NT2/D1 (cell line): Measurements from ENCODE around the gene FAM118B.

Experiments used
- SUZ12 ChIP-seq: IDR thresholded peaks from 2 replicates; pipeline ENCODE4 v1.6.1; 2011; ENCODE audit not compliant: insufficient read length, insufficient read depth; ENCODE audit errors: extremely low read depth
- YY1 ChIP-seq: IDR thresholded peaks from 2 replicates; pipeline ENCODE4 v1.6.1; 2011; ENCODE audit not compliant: insufficient read length, insufficient read depth
- ZNF274 ChIP-seq: IDR thresholded peaks from 2 replicates; pipeline ENCODE4 v1.6.1; 2011; ENCODE audit warnings: mild to moderate bottlenecking, low read depth, low read length

DNA sequence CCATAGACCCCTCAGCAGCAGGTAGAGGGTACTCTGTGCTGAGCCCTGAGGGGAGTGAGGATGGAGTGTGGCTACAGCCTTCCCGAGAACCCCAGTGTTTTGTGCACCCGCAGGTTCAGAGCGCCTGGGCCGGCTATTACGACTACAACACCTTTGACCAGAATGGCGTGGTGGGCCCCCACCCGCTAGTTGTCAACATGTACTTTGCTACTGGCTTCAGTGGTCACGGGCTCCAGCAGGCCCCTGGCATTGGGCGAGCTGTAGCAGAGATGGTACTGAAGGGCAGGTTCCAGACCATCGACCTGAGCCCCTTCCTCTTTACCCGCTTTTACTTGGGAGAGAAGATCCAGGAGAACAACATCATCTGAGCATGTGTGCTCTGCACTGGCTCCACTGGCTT is 65.7 kb downstream of the FAM118B start:
- TF ChIP-seq SUZ12 (no peak), ZNF274 (no peak), YY1 (no peak)
